ENCODE data around the gene MSI2.

The MSI2 gene

DNA sequence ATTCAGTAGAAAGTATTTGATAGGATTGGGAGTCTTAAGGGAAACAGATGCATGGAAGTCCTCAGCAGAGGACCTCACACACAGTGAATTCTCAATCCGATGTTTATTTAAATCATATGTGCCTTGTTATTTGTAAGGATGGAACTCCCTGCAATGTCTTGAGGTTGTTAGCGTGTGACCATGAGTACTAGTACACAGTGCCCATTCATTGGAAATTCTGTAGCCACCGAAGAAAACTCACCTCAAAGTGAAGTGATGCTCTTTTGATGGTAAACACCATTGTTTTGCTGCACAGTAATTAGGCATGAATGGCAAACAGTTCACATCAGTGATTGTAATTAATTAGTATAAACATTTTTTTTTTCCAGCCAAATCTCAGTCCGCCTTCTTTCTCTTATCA, 173.6 kb downstream of the MSI2 start:
- in situ Hi-C loops (cut with MboI; ENCODE audit: low sequenced_read_pairs), result no loop called here

- in situ Hi-C loops (cut with MboI; ENCODE audit: low sequenced_read_pairs), result no loop called here
These were observed 175.1 kb downstream of the MSI2 start for GRCh38 chr17:57431415-57431814.

DNA sequence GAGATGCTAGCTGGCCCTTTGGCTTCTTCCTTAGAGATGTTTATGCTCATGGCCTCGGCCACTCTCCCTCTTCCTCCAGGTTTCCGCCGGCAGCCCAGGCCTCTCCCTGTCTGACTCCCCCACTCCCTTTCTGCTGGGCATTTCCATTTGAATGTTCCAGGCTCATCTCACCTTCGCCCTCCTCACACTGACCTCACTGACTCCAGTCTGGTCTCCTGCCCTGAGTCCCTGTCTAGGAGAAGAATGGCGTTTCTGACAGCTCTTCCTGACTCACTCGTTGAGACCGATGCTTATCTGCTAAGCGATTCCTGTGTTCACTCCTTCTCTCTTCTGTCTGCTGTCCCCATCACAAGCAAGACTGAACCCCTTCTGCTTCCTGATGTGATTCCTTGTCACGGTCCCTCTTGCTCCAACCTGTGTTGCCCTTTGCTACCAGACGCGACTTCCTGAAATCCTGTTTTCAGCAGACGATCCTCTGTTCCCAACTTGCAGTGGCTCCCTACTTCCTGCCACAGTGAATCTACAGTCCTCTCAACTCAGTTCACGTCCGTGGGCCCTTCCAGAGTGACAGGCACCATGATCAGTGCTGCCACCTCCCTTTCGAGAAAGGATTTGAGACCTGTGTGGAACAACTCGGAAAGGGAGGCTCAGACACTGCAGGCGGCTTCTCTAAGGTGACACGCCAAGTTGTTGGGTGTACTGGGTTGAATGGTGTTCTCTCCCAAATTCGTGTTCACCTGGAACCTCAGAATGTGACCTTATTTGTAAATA, 176.4 kb downstream of the MSI2 start:
- in situ Hi-C loops (cut with MboI; ENCODE audit: low sequenced_read_pairs), result no loop called here

- in situ Hi-C loops (cut with MboI; ENCODE audit: low sequenced_read_pairs), result no loop called here
These were observed 177.1 kb downstream of the MSI2 start for GRCh38 chr17:57433452-57433851.

GRCh38 chr17:57434361-57434760, 178.0 kb downstream of the MSI2 start:
- in situ Hi-C loops (cut with MboI; ENCODE audit: low sequenced_read_pairs), result no loop called here

GRCh38 chr17:57436565-57436964, 180.2 kb downstream of the MSI2 start:
- in situ Hi-C loops (cut with MboI; ENCODE audit: low sequenced_read_pairs), result no loop called here

GRCh38 chr17:57438066-57438731, 181.9 kb downstream of the MSI2 start:
- in situ Hi-C loops (cut with MboI; ENCODE audit: low sequenced_read_pairs), result no loop called here

- in situ Hi-C loops (cut with MboI; ENCODE audit: low sequenced_read_pairs), result no loop called here
These were observed 183.3 kb downstream of the MSI2 start for GRCh38 chr17:57439651-57440050.

- in situ Hi-C loops (cut with MboI; ENCODE audit: low sequenced_read_pairs), result no loop called here
These were observed 184.4 kb downstream of the MSI2 start for GRCh38 chr17:57440522-57441269.

- in situ Hi-C loops (cut with MboI; ENCODE audit: low sequenced_read_pairs), result no loop called here
These were observed 184.9 kb downstream of the MSI2 start for GRCh38 chr17:57441270-57441600.

DNA sequence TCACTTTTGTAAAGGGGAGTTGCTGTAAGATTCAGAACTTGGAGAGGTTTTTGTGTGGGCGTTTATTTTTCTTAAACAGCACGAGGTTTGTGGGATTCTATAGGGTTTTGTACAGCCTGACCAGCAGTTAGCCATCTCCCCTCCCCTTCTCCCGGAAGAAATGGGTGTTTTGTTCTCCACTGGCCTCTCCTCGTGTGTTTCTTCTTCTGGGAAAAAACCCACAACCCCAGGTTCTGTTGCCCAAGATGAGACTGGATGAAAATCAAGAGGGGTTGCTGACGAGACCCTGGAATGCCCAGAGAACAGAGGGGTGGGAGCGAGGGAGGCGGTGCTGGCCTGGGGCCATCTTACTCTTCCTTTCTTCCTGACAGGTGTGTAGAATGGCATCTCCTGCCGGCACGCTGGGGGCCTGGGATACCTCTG, 186.1 kb downstream of the MSI2 start:
- in situ Hi-C loops (cut with MboI; ENCODE audit: low sequenced_read_pairs), result no loop called here

- in situ Hi-C loops (cut with MboI; ENCODE audit: low sequenced_read_pairs), result no loop called here
These were observed 186.7 kb downstream of the MSI2 start for GRCh38 chr17:57442914-57443571.

DNA sequence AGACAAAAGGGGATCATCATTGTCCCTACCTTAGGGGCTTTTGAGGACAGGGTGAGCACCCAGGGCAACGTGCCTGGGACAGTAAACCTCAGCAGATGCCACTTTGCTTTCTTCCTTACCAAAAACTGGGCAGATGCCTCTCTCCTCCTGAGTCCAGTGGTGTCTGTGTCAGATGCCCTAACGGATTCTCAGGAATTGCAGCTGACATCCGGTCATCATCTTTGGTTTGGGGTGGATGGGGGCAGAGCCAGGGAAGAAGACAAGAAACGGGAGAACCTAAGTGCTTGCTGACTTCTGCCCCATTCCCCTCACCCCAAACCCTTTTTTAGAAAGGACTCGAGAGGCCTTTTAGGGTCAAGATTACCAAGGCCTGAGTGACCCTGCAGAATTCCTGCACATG, 187.5 kb downstream of the MSI2 start:
- in situ Hi-C loops (cut with MboI; ENCODE audit: low sequenced_read_pairs), result no loop called here

DNA sequence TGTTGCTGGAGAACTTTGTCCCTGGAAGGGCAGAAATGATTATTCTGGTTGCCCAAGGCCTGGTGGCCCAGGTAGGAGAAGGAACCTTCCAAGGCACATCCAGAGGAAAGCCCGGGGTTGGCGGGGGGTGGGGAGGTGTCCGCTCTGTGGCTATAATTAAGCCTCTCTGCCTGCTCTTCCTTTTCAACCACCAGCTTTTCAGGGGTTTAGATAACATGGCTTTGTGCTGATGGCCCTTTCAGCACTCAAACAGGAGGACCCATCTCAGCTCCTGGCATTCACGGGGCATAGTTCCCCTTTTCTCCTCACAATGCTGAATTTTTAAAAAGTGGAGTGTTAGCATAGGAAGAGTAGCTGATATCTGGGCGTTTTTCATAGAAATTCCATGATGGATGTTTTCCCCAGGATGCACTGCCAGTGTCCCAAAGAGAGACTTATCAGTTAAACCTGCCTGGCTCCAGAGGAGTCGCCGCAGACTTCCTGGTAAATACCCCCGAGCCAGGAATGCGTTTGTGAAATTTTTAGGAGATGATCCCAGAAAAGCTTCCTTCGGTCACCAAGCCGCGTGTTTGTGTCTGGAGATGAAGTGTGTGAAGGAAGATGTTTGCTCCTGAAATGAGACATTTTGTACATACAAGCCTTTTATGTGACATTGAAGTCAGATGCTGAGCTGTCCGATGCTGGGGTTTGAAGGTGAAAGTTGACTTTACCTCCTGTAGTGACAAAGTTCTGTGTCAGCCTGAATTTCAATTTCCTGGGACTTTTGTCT, 188.5 kb downstream of the MSI2 start:
- in situ Hi-C loops (cut with MboI; ENCODE audit: low sequenced_read_pairs), result no loop called here

- in situ Hi-C loops (cut with MboI; ENCODE audit: low sequenced_read_pairs), result no loop called here
These were observed 189.6 kb downstream of the MSI2 start for GRCh38 chr17:57445772-57446472.

DNA sequence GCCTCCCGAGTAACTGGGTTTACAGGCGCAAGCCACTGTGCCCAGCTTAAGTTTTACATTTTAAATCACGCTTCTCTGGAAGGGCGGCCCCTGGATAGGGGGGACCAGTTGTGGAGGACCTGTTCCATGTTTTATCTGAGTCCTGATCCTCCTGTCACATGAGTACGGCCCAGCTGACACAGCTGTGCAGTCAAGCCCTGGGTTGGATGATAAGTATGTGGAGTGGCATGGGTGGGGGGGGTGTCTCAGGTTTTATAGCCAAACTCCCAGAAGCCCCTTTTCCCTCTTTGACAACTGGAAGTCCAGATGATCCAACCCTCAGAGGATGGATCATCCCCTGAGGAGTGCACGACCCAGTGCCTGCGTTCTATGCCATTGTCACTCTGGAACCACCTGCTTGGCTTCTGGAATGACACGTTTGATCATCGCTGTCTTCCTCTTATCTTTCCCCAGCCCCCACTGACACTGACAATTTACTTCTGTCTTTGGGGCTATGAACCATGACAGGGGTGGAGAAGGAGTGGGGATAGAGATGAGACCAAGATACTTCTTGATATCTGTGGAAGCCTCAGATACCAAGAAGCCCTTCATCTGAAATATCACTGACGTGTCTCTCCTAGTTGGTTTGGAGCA, 191.2 kb downstream of the MSI2 start:
- in situ Hi-C loops (cut with MboI; ENCODE audit: low sequenced_read_pairs), result no loop called here

GRCh38 chr17:57447990-57448758, 191.9 kb downstream of the MSI2 start:
- in situ Hi-C loops (cut with MboI; ENCODE audit: low sequenced_read_pairs), result no loop called here

- in situ Hi-C loops (cut with MboI; ENCODE audit: low sequenced_read_pairs), result no loop called here
These were observed 192.5 kb downstream of the MSI2 start for GRCh38 chr17:57448759-57449283.

DNA sequence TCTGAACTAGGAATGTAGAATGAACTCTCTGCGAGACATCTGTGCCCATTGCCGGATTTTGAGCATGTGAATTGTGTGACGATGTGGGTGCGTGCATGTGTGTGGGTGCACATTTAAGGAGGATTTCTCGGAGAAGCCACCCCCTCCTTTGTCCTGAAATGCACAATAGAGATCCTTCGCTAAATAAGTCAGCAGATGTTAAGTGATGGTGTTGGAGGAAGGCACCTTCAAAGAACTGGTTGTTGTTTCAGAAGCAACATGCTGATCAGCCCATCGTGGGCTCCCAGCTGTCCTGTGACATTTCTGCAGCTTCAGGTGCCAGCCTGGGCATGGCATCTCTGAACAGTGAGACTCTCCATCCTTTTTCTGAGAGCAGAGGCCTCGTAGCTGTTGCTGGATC, 194.9 kb downstream of the MSI2 start:
- in situ Hi-C loops (cut with MboI; ENCODE audit: low sequenced_read_pairs), result no loop called here
